ENCODE data around the gene ODAD4. TPM values are rescaled to one million over a fixed set of nuclear protein-coding genes. Genes with fewer than 3 reads are reported as not detected.

ODAD4 gene
- total RNA-seq, 1 donor from 2014 or later = 2.1 TPM

DNA sequence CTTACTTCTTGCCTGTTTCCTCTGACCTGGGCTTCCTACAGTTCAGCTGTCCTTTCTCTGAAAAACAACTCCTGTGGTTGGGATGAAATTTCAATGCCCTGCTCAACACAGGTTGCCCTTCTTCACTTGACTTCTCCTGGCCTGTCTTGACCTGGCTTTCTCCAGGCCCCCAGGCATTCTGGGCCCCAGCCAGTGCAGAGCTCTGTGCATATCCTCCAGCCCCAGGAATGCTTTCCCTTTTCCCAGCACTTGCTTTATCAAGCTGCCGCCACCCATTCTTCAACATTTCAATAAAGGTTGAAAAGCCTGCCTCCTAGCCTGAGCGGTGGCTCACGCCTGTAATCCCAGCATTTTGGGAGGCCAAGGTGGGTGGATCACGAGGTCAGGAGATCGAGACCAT, 10.8 kb downstream of the ODAD4 start:
- no peak for DNase-seq (ENCODE audit: low spot score in 2 of 2, unreplicated experiment in 2 of 2)
- H3K27me3 Mint-ChIP-seq (ENCODE audit: low read depth) = no peaks in the 10 kb centered on the region
- no peaks in the 10 kb centered on the region for H3K9me3 Mint-ChIP-seq
- H3K36me3 Mint-ChIP-seq = no peaks in the 10 kb centered on the region
- H3K27ac Mint-ChIP-seq = no peak overlapping the region
- no peaks in the 10 kb centered on the region for H3K4me1 Mint-ChIP-seq
- TF ChIP-seq, protein P1, sequence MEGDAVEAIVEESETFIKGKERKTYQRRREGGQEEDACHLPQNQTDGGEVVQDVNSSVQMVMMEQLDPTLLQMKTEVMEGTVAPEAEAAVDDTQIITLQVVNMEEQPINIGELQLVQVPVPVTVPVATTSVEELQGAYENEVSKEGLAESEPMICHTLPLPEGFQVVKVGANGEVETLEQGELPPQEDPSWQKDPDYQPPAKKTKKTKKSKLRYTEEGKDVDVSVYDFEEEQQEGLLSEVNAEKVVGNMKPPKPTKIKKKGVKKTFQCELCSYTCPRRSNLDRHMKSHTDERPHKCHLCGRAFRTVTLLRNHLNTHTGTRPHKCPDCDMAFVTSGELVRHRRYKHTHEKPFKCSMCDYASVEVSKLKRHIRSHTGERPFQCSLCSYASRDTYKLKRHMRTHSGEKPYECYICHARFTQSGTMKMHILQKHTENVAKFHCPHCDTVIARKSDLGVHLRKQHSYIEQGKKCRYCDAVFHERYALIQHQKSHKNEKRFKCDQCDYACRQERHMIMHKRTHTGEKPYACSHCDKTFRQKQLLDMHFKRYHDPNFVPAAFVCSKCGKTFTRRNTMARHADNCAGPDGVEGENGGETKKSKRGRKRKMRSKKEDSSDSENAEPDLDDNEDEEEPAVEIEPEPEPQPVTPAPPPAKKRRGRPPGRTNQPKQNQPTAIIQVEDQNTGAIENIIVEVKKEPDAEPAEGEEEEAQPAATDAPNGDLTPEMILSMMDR (IDR thresholded peaks at IDR 0.05; ENCODE audit: unreplicated experiment) = no peak
- no peak overlapping the region for H3K4me3 Mint-ChIP-seq

DNA sequence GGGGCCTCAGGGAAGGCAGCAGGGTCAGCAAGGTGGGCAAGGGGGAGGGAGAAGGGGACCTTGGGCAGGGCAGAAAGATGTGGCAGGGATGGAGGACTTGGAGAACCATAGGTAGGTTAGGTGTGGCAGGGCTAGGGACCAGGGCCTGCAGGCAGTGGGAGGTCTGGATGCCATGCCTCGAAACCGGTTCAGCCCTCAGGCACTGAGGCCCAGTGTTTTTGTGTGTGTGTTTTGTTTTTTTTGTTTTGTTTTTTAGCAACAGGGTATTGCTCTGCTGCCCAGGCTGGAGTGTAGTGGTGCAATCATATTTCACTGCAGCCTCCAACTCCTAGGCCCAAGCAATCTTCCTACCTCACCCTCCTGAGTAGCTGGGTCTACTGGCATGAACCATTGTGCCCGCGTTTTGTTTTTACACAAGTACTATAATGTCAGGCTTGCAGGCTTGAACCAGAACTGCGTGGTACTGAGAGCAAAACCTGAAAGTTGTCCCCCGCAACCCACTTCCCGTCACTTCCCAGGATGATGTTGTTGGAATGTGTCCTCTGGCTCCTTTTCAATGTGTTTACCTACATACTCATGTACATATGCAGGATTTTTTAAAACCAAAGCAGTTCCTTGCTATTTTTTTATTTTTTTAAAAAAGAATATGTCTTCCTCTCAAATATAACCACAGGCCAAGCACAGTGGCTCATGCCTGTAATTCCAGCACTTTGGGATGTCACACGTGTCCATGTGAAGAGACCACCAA, 12.4 kb downstream of the ODAD4 start:
- Mint-ChIP-seq H3K9me3 (no peaks in the 10 kb centered on the region), H3K4me1 (no peaks in the 10 kb centered on the region), H3K4me3 (no peak overlapping the region), H3K27ac (no peak overlapping the region), H3K36me3 (no peaks in the 10 kb centered on the region), H3K27me3 (ENCODE audit: low read depth) (no peaks in the 10 kb centered on the region)
- TF ChIP-seq, protein P1 (IDR thresholded peaks at IDR 0.05; ENCODE audit: unreplicated experiment) = no peak
- DNase-seq (ENCODE audit: low spot score in 2 of 2, unreplicated experiment in 2 of 2) = no peak

DNA sequence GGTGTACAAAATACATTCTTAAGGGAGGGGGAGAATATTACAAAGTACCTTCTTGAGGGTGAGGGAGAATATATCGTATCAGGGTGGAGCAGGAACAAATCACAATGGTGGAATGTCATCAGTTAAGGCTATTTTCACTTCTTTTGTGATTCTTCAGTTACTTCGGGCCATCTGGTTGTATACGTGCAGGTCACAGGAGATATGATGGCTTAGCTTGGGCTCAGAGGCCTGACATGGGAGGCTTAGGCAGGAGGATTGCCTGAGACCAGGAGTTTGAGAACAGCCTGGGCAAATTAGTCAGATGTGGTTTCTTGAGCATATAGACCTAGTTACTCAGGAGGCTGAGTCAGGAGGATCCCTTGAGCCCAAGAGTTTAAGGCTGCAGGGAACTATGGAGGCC, 13.1 kb downstream of the ODAD4 start:
- TF ChIP-seq, protein P1 (IDR thresholded peaks at IDR 0.05; ENCODE audit: unreplicated experiment) = no peak
- no peak for DNase-seq (ENCODE audit: low spot score in 2 of 2, unreplicated experiment in 2 of 2)
- Mint-ChIP-seq H3K4me1 (no peaks in the 10 kb centered on the region), H3K27me3 (ENCODE audit: low read depth) (no peaks in the 10 kb centered on the region), H3K27ac (no peak overlapping the region), H3K9me3 (no peaks in the 10 kb centered on the region), H3K36me3 (no peaks in the 10 kb centered on the region), H3K4me3 (no peak overlapping the region)

DNA sequence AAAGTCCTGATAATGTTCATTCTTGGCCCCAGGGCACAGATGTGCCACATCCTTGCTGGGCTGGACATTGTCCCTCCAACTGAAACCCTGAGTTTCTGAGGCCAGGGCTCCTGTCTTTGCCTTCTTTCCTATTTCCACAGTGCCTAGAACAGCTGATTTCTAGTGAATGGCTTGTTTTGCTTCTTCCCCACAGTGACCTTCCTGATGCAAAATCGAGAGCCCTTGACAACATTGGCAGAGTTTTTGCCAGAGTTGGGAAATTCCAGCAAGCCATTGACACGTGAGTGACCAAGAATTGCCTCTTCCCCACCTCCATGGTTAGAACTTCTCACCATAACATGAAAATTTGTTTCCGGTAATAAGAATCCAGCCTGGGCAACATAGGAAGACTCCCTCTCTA, 14.5 kb downstream of the ODAD4 start:
- no peak overlapping the region for H3K4me3 Mint-ChIP-seq
- no peaks in the 10 kb centered on the region for H3K36me3 Mint-ChIP-seq
- H3K9me3 Mint-ChIP-seq = no peaks in the 10 kb centered on the region
- DNase-seq (ENCODE audit: low spot score in 2 of 2, unreplicated experiment in 2 of 2) = no peak
- H3K27me3 Mint-ChIP-seq (ENCODE audit: low read depth) = no peaks in the 10 kb centered on the region
- no peaks in the 10 kb centered on the region for H3K4me1 Mint-ChIP-seq
- TF ChIP-seq, protein P1 (IDR thresholded peaks at IDR 0.05; ENCODE audit: unreplicated experiment) = no peak
- H3K27ac Mint-ChIP-seq = no peak overlapping the region

DNA sequence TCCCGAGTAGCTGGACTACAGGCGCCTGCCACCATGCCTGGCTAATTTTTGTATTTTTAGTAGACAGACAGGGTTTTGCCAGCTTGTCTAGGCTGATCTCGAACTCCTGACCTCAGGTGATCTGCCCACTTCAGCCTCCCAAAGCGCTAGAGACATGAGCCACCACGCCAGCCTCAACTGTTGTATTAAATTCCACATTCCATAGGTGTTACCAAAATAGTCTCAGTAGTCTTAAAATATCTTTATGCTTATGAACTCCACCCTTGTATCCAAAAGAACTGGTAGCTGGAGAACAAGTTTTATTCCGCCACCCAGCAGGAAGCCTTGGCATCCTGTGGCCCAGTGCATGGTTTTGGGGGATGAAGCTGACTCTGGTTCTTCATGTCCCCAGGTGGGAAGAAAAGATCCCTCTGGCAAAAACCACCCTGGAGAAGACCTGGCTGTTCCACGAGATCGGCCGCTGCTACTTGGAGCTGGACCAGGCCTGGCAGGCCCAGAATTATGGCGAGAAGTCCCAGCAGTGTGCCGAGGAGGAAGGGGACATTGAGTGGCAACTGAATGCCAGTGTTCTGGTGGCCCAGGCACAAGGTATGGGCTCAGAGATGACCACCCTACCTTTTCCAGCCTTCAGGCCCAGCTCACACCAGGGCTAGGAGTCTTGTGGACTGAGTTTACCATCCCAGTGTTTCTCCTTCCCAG, 18.5 kb downstream of the ODAD4 start:
- H3K9me3 Mint-ChIP-seq = no peaks in the 10 kb centered on the region
- no peaks in the 10 kb centered on the region for H3K27me3 Mint-ChIP-seq (ENCODE audit: low read depth)
- H3K27ac Mint-ChIP-seq = no peak overlapping the region
- H3K4me1 Mint-ChIP-seq = no peaks in the 10 kb centered on the region
- DNase-seq (ENCODE audit: low spot score in 2 of 2, unreplicated experiment in 2 of 2) = no peak
- no peaks in the 10 kb centered on the region for H3K36me3 Mint-ChIP-seq
- H3K4me3 Mint-ChIP-seq = no peak overlapping the region
- TF ChIP-seq, protein P1 (IDR thresholded peaks at IDR 0.05; ENCODE audit: unreplicated experiment) = no peak
